HG03521 (cell line): ENCODE results near the gene MYO7A.

Source experiments
- ATAC-seq: cut with Tn5 transposase; IDR thresholded peaks from one replicate; pipeline ENCODE4 v1.9.1; 2021; ENCODE audit warnings: mild to moderate bottlenecking, moderate library complexity; ENCODE audit not compliant: unreplicated experiment

Gene MYO7A

DNA sequence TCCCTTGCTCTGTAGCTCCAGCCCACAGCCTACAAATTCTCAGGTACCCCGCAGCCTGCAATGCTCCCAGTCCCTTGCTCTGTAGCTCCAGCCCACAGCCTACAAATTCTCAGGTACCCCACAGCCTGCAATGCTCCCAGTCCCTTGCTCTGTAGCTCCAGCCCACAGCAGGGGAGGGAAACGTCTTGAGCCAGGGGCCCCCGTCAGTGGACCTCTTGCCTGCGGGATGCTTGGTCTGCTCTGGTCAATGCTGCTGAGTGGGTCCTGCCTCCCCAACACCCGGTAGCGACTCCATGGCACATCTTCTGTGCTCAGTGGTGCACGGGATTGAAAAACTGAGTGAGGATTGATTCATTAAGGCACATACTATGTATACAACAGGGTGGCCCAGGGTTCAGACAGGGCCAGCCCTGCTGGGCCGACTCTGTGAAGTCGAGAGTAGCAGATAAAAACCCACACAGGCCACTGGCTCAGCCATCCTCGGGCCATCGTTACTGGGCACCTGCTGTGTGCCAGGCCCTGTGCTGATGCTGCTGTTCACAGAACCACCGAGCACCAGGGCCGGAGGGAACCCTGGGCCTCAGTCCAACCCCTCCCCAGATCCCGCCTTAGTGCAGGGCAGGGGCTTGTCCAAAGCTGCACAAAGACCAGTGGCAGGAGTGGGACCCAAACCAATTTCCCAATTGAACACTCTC lies 69.7 kb downstream of the MYO7A start:
- no peak for ATAC-seq

DNA sequence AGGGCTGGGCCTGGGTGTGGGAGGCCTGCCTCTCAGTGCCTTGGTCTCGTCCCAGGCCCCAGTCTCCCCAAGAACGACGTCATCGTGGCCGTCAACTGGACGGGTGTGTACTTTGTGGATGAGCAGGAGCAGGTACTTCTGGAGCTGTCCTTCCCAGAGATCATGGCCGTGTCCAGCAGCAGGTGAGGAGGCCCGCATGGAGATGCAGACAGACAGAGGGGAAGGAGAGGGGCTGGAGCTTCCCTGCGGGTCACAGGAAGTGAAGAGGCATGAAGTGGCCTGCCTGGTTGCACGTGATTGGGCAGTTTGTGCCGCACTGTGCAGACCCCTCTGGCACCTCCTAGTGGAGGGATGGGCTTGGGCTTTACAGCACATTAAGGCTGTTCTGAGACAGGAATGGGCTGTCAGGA lies 70.4 kb downstream of the MYO7A start:
- ATAC-seq, result no peak

DNA sequence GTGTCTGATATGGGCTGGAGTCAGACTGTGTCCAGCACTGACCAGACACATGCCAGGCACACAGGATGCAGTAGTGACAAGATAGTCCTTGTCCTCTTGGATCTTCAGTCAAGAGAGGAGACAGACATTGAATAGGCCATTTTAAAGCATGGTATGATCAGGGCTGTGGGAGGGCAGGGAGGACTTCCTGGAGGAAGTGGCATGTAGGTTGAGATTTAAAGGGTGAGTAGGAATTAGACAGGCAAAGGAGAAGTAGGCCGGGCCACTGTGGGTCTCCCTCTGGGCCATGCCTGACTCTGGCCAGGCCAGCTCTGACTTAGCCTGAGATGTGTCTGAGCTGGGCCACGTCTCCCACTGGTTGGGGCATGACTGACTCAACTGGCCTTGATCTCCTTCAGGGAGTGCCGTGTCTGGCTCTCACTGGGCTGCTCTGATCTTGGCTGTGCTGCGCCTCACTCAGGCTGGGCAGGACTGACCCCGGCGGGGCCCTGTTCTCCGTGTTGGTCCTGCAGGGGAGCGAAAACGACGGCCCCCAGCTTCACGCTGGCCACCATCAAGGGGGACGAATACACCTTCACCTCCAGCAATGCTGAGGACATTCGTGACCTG lies 71.2 kb downstream of the MYO7A start:
- ATAC-seq, result no peak

DNA sequence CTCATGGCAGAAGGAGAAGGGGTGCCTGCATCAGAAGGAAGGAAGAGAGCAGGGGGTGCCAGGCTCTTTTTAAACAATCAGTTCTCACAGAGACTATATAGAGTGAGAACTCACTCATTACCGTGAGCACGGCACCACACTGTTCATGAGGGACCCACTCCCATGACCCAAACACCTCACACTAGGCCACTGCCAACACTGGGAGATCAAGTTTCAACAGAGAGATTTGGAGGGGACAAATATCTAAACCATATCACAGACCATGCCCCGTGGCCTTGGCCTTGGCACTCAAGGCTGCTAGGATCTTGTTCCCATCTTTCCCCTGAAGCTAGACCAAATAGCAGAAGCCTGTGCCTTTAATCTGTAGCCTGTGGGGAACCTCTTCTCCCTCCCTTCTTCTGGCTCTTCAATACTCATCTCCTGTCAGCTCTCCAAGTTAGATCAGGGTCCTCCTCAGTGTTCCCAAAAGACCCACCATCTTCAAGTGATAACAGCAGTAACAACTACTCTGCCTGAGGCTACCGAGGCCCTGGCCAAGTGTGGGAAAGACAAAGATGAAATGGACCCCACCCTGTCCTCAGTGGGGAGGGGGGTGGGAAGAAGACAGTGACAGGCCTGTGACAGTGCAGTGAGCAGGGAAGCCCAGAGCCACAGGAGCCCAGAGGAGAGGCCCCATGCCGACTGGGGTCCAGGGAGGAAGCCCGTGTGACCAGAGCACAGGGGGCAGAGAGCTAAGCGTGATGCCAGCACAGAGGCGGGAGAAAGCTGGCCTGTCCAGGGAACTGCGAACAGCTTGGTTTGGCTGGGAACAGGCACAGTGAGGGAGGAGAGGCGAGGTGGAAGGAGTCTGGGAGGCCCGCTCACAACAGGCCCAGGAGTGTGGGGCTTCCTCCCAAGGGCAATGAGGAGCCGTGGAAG lies 72.6 kb downstream of the MYO7A start:
- ATAC-seq, result no peak

DNA sequence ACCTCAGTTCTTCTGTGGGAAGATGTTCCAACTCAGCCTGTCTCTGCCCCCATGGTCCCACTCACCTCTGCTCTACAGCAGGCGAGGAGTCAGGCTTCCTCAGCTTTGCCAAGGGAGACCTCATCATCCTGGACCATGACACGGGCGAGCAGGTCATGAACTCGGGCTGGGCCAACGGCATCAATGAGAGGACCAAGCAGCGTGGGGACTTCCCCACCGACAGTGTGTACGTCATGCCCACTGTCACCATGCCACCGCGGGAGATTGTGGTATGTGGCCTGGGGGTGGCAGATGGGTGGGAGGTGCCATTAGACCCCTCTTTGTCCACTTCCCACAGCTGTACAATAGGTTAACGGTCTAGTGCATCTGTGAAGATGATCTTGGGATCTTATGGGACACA lies 73.3 kb downstream of the MYO7A start:
- no peak for ATAC-seq

DNA sequence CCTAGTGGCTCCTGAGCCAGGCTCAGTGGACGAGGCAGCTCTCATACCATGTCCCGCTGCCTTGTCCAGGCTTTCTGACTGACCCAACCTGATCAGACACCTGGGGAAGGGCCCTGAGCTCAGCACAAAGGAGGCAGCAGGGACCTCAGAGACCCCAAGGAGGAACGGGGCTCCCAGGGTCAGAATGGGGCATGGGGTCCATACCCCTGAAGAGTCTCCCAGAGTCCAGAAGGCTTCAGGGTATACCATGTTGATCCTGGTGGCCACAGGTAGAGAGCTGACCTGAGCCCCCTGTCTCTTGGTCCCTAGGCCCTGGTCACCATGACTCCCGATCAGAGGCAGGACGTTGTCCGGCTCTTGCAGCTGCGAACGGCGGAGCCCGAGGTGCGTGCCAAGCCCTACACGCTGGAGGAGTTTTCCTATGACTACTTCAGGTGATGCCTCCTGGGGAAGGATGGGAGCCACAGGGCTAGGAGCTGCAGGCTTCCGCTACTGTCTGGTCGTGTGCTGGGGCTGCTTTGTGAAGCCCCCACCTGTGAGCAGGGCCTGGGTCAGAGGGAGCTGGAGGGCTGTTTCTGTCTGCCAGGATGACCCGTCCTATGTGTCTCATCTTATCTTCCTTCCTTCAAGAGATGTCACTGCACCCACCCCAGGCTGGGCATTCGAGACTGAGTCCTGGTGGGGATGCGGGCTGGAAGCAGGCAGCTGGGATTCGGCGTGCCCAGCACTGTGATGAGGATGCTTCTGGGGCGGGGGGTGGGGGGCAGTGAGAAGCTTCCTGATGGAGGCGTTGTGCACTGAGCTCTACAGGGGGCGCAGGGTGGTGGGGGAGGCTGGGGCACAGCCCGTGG lies 74.2 kb downstream of the MYO7A start:
- ATAC-seq, result no peak

DNA sequence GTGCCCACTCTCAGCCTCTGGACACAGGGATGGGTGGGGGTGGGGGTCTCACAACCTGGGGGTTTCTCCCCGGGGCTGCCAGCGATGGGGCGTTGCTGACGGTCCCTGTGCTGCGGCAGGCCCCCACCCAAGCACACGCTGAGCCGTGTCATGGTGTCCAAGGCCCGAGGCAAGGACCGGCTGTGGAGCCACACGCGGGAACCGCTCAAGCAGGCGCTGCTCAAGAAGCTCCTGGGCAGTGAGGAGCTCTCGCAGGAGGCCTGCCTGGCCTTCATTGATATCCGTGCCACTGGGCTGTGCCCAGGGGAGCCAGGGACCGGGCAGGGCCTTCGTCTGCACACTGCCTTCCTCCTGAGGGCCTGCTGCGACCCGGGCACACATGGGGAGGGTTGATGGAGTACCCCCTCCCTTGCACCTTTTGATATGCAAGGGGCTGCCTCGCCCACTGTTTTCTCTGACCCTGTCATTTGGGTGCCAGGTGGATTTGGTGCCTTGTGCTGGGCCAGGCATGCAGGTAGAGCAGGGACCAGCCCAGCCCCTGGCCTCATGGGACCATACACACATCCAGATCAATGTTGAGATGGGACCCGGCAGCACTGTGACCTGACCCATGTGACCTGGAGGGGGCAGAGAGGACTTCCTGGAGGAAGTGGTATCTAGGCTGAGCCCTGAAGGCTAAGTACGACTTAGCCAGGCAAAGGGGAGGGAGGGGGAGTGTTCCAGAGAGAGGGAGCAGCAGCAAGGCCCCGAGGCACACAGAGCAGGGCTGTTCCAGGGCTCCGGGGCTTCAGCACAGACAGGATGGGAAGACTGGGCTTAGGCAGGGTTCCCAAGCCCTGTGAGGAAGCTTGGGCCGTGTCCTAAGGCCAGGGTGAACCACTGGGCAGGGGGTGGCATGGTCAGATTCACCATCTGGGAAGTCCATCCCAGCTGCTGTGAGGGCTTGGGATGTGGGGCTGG lies 75.2 kb downstream of the MYO7A start:
- ATAC-seq, result no peak

DNA sequence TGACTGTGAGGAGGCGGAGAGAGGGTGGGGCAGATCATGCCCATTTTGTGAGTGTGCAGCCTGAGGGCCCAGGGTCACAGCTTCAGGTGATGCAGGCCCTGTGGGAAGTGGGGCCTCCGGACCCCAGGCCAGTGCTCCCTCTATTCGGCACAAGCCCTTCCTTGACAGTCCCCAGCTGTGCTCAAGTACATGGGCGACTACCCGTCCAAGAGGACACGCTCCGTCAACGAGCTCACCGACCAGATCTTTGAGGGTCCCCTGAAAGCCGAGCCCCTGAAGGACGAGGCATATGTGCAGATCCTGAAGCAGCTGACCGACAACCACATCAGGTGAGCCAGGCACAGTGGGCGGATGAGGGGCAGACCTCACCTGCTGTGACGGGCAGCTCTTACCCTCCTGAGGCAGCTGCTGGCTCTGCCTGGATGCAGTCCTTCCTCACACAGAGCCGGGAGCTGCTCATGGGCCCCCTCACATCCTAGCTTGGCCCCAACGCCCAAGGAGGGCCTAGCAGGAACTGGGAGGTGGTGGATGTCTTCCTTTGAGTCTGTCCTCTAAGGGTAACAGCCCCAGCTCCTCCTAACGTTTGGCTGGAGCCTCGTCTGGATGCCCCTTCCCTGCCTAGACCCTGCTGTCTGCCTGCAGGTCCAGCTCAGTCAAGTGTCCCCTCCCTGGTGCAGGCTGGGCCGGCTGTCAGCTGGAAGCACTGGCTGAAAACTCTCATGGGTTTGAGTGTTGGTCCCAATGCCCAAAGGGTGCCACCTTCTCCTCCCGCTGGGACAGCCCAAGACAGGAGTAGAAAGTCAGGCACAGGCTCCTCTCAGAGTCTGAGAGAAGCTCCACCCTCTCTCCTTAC lies 76.1 kb downstream of the MYO7A start:
- ATAC-seq, result no peak

DNA sequence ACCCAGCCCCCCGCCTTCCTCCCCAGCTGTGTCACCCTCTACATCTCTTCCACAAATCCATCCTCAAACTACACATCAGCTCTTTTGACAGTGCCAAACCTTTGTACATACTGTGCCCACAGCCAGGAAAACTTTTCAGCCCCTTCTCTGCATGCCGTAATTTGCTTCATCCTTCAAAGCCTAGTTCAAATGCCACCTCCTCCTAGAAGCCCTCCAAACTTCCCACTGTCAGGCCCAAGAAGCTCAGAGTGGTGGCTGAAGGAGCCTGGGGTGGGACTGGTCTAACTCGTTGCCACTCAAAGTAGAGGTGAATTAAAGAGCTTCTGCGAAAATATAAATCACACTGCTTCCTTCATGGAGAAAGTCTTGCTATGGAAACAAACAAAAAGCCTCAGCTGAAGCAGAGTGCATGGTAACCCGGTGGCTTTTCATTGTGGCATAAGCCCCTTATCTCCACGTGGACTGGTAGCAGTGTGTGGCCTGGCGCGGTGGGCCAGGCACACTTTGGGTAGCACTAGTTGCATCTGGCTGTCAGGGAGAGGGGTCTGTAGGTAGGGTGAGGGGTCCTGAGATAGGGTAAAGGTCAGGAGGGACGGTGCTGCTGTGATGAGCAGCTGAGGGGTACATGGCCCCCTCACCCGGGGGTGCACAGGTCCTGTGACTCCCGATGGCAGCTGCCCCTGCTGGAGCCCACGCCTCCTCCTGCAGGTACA lies 76.9 kb downstream of the MYO7A start:
- ATAC-seq, result no peak

DNA sequence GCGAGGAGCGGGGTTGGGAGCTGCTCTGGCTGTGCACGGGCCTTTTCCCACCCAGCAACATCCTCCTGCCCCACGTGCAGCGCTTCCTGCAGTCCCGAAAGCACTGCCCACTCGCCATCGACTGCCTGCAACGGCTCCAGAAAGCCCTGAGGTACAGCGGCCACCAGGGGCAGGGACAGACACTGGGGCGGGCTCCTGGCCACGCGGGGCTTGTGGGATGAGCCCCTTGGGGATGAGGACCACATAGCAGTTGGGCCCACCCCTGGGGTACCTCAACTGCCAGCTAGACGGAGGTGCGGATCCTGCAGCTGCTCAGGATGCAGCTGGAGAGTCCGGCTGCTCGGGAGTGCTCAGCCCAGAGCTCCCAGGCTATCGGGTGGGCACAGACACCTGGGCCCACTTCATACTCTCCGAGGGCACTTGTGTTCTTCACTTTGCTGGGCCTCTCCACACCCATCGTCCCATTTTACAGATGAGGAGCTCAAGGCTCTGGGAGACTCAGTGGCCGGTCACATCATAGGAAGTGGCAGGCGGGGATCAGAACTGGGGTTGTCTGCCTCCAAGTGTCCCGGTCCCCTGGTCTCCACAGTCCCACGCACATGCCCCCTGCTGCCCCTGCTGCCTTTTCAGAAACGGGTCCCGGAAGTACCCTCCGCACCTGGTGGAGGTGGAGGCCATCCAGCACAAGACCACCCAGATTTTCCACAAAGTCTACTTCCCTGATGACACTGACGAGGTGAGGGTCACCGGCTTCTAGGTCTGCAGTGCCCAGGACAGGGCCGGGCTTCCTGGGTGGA lies 77.6 kb downstream of the MYO7A start:
- ATAC-seq, result no peak

DNA sequence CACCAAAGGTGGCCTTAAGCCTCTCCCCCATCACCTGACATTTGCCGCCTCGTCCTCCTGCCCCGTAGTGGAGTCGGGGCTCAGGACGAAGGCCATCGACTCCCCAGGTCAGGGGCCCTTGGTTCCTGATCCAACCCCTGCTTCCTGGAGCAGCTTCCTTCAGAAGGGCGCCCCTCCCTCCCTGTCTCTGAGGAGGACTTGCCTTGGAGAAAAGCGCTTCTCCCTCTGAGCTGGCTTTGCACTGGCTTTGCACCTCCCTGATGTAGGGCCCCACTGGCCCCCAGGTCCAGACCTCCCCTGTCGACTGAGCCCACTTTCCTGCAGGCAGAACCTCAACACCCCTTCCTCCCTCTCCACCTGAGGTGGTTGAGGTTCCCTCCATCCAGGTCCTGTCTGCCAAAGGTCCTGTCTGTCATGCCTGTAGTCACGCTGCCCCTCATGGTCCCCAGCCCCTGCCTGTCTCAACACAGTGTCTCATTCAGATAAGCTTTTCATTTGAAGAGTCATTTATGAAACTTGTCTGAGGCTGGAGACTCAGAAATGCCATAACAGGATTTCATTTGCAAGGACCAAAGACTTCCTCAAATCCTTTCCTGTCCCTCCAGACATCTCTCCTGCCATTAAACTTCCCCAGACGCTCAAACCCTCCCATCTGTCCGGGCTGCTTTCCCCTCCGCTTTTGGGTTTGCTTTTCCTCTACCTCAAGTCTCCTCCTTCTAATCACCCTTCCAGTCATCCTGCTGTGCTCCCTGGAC lies 78.4 kb downstream of the MYO7A start:
- no peak for ATAC-seq

DNA sequence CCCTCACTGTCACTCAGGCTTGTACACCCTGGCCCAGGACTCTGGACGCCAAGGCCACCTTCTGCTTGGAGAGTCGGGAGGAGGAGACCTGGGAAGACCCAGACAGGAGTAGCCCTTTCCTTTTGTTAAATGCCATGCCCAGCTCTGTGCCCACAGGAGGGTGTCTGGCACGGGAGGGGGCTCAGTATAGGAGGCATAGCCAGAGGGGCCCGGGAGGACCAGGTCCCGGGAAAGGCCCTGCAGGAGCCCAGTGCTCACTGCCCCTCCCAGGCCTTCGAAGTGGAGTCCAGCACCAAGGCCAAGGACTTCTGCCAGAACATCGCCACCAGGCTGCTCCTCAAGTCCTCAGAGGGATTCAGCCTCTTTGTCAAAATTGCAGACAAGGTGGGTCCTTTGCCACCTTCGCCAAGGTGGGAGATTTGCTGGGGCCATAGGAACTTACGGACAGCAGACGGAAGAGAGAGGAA lies 79.0 kb downstream of the MYO7A start:
- ATAC-seq, result no peak

DNA sequence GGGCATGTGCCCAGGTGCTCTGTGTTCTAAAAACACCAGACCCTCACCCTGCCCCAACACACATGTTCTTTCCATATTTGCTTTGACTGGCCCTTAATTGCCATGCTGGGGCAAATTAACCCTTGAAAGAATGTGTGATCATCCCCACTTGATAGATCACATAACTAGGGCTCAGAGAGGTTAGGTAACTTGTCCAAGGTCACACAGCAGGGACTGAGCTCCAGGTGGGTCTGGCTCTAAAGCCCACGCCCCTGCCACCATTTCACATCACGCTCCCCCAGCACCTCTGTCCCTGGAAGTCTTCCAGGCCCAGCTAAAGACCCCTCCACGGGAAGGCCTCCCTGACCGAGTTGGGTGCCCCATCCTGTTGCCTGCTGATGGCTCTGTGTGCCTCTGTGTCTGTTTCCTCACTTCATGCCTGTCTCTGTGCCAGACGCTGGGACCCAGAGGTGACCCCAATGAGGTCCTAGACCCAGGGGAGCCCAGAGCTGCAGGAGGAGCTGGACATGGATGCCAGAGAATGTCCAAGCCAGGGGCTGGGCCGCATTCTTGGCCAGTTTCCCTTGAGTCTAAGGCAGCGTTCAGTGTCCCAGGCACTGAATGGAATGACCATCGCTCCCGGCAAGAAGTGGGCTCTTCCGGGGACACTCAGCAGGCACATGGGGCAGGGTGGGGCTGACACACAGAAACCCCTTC lies 79.7 kb downstream of the MYO7A start:
- no peak for ATAC-seq

DNA sequence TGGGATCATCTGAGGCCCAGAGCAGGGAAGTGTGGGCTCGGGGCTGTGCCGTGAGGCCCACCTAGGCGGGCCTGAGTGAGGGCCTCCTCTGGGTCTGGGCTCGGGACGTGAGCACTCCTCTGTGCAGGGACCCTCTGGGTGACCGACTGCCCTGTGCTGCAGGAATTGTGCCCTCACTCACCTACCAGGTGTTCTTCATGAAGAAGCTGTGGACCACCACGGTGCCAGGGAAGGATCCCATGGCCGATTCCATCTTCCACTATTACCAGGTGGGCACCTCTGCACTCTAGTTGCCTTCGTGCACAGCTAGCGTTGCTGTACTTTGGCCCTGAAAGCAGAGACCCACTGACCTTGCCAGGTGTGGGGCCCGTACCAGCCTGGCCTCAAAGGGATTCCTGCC lies 80.5 kb downstream of the MYO7A start:
- no peak for ATAC-seq

DNA sequence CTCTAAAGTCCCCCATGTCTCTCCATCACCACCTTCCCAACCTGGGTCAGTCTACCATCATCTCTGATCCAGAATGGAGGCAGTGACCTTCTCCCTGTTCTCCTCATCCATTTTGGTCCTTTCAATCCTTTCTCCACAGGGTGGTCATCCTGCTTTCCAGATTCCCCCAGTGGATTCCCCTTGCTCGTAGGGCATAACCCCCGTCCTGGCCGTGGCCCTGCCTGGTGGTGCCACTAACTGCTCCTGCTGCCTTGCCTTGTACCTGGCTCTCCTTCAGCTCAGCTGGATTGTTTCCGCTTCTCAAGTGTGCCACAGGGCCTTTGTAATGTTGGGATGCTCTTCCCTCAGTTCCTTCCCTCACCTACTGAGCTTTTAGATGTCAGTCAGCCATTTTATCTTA lies 81.6 kb downstream of the MYO7A start:
- no peak for ATAC-seq

DNA sequence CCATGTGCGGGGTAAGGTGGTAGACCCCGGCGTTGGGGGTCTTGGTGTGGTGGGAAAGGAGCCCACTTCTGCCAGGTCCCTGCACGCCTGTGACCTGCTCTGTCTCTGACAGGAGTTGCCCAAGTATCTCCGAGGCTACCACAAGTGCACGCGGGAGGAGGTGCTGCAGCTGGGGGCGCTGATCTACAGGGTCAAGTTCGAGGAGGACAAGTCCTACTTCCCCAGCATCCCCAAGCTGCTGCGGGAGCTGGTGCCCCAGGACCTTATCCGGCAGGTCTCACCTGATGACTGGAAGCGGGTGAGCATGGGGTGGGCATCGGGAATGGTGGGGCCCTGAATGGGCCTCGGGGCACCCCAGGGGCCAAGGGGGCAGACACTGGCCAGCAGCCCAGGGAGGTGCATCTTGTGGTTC lies 83.0 kb downstream of the MYO7A start:
- no peak for ATAC-seq
